ENCODE data around the gene INTS11.

GRCh38 chr1:1324084-1324523 lies 356 bp downstream of the INTS11 start:
- no peak for TF ChIP-seq CTCF (conservative IDR thresholded peaks at IDR 0.05)
- TF ChIP-seq ZFX (IDR thresholded peaks at IDR 0.05) = peak; percentile 49; the same call in 1 of the 2 replicates
